C4-2B (cell line): ENCODE results near the gene FRMPD3.

Source experiments
- CTCF ChIP-seq: fragments of 450-650 bp; conservative IDR thresholded peaks from 2 replicates; pipeline ENCODE4 v1.5.1; 2017; ENCODE audit warnings: mild to moderate bottlenecking
- ZFX ChIP-seq: fragments of 450-650 bp; IDR thresholded peaks from 2 replicates; pipeline ENCODE4 v1.6.1; 2017

- 0 out of 2 replicates have a peak, but pooled peaks have one; percentile 9 for TF ChIP-seq CTCF
- TF ChIP-seq ZFX = no peak
These were observed 21.5 kb downstream of the FRMPD3 start for GRCh38 chrX:107470971-107471370.
